Measurements from ENCODE around the gene PROKR1. TPM values are rescaled to one million over a fixed set of nuclear protein-coding genes. Genes with fewer than 3 reads are reported as not detected.
"Not testable (repeated sequence)": the region's sequence is repeated elsewhere in the genome, so short reads cannot be mapped to it uniquely, and the experiment has no call there.

Gene PROKR1
- total RNA-seq = not detected in 2 replicates

GRCh38 chr2:68643011-68643873 is at the start of gene PROKR1:
TSS of gene PROKR1 (plus strand) at chr2:68643579. CDS start at chr2:68645822, 2,243 bp downstream.
- peak in 1 of 2 donors; percentile 22 for DNase-seq (ENCODE audit: low read depth in 2 of 2)

DNA sequence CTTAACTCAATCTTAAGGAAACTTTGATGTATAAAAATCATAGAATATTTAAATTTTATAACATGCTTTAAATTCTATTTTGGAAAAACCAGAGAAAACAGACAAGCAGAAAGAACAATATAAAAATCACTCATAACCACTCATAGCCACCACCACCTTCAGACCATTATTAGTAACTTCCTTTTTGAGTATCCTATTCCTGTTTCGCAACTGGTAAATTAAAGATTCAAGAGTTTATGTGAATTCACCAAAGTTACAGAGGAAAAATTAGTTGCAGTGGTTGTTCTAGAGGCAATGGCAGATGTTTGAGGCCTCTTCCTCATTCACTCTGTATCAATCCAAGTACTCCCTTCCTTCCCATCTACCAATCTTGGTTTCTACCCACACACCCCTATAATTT is 49.3 kb upstream of the PROKR1 start:
- DNase-seq (ENCODE audit: low read depth in 2 of 2) = peak in 1 of 2 donors; percentile 53

DNA sequence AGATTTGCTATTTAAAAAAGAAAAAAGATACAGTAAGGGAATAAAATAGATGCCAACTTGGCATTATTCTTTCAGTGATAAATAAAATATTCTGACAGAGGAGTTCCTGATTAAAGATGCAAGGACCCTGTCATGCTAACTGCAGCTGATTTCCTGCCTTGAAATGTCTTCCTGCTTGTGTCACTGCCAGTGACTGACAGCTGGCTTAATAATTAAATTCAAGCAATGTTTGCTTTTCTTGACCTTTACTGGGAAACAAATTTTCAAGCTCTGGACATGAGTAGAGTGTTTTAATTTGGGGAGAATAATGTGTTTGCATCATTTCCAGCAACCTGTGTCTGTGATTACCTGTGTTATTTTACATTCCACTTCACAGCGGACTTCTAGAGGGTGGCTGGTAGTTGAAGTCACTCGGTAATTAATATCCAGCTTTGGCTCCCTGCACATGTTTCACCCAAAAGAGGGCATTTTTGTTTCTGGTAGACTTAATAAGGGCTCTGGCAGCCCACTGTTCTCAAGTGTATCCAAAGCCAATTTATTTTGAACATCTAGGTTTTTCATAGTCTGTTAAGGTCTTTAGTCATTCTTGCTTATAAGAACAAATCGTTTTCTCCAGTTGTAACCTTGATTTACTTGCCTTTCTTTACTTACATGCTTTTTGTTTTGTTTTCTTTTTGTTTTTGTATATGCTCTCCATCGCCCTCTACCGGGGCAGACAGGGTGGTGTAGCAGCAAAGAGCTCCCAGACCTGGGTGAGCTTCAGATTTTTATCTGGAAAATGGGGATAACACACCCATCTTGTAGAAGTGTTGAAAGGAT is 48.5 kb upstream of the PROKR1 start:
- peak; percentile 47 to 61 for DNase-seq (ENCODE audit: low read depth in 2 of 2)

DNA sequence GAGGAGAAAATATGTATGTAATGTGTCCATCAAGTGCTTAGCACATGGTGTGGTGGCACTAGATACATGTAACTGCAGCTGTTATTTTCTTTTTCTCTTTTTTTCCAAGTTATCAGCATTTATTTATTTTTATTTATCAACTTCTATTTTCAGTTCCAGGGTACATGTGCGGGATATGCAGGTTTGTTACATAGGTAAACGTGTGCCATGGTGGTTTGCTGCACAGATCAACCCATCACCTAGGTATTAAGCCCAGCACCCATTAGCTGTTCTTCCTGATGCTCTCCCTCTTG is 47.9 kb upstream of the PROKR1 start:
- DNase-seq (ENCODE audit: low read depth in 2 of 2) = not testable (repeated sequence)

- not testable (repeated sequence) for DNase-seq (ENCODE audit: low read depth in 2 of 2)
Measured at GRCh38 chr2:68600495-68600894, 42.9 kb upstream of the PROKR1 start.

GRCh38 chr2:68603059-68603458 is 40.3 kb upstream of the PROKR1 start:
- DNase-seq (ENCODE audit: low read depth in 2 of 2) = no peak

DNA sequence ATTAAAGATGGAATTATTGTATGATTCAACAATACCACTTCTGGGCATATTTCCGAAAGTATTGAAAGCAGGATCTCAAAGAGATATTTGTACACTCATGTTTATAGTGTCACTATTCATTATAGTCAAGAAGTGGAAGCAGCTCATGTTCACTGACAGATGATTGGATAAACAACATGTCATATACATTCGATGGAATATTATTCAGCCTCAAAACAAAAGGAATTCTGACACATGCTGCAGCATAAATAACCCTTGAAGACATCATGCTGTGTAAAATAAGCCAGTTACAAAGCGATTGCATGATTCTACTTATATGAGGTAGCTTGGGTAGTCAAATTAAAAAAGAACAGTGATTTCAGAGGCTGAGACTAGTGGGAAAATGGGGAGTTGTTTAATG is 39.3 kb upstream of the PROKR1 start:
- DNase-seq (ENCODE audit: low read depth in 2 of 2) = no peak

DNA sequence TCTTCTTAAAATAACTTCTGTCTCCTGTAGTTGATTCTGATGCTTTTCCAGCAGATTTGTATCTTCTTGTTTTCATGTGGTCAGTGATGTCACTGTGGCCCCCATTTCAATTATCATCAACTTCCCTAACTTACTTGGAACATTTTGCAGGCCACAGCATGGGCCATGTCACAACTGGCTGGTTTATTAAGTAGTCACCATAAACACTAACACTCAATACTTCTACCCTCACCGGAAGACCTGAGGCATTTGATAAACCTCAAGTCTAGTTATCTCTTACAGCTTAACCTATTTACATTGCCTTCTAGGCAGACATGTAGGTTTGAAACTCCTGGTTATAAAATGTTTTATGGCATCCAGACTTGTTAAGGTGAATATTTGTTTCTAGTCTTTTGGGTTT is 37.4 kb upstream of the PROKR1 start:
- no peak for DNase-seq (ENCODE audit: low read depth in 2 of 2)

- DNase-seq (ENCODE audit: low read depth in 2 of 2) = no peak
Measured at GRCh38 chr2:68606759-68607158, 36.6 kb upstream of the PROKR1 start.

DNA sequence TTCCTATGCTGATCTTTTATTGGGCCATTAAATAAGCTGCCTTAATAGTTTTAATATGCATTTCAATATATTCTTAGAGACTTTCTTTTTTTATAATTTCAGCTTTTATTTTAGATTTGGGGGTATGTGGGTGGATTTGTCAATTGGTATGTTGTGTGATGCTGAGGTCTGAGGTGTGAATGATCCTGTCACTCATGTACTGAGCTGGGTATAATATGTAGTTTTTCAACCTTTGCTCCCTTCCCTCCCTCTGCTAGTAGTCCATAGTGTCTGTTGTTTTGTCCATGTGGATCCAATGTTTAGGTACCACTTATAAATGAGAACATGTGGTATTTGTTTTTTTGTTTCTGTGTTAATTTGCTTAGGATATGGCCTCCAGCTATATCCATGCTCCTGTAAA is 35.5 kb upstream of the PROKR1 start:
- no peak for DNase-seq (ENCODE audit: low read depth in 2 of 2)

DNA sequence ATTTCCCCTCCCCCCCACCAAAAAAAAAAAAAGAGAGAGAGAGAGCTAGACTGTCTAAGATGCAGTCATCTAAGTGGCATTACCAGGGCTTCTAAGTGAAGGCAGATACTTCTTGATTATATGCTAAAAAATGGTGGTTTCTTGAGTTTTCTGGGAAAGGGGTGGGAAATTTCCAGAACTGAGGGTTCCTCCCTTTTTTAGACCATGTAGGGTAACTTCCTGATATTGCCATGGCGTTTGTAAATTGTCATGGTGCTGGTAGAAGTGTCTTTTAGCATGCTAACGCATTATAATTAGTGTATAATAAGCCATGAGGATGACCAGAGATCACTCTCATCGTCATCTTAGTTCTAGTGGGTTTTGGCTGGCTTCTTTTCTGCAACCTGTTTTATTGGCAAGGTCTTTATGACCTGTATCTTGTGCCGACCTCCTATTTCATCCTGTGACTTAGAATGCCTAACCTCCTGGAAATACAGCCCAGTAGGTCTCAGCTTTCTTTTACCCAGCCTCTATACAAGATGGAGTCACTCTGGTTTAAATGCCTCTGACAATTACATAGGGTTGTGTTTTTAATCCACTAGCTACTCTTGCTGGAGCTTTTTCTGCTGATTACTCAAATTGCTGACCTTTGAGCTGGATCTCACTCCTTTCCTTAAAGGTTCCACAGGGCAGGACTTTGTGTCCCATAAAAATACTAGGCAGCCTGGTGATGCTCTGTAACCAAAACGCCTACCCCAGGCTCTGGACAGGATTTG is 30.4 kb upstream of the PROKR1 start:
- no peak for DNase-seq (ENCODE audit: low read depth in 2 of 2)

- DNase-seq (ENCODE audit: low read depth in 2 of 2) = no peak
Measured at GRCh38 chr2:68620772-68621171, 22.6 kb upstream of the PROKR1 start.

DNA sequence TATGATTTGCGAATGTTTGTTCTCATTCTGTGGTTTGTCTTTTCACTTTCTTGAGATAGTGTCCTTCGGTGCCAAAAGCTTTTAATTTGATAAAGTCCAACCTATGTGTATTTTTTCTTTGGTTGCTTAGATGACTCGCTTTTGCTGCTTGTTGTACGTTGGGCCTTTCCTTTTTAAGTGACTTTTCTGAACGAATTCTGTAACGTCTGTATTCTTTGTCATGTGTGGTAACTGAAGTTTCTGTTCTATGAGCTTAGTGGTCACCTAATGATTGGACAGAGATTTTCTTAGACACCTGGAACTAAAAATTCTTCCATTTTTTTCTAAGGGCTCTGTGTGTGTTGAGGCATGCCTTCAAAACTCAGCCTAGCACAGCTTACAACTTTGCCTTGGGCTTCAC is 19.6 kb upstream of the PROKR1 start:
- DNase-seq (ENCODE audit: low read depth in 2 of 2) = no peak

GRCh38 chr2:68627615-68628014 is 15.8 kb upstream of the PROKR1 start:
- no peak for DNase-seq (ENCODE audit: low read depth in 2 of 2)

DNA sequence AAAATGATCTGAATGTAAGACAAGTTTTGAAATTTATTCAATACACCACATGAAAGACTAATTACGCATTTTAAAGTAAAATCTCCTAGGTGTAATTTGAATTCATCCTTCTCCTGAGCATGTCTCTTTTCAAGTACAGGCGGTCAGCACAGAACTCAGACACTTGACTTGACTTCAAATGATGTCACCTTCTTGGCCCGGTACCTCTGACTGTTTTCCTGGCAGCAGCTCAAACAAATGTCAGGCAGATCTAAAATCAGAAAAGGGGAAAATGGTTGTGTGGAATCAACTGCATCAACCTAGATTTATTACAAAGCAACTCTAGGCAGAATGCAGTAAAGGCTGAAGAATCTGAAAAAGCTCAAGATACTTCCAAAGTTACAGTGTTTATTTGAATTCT is 11.4 kb upstream of the PROKR1 start:
- peak in 1 of 2 donors; percentile 52 for DNase-seq (ENCODE audit: low read depth in 2 of 2)

DNA sequence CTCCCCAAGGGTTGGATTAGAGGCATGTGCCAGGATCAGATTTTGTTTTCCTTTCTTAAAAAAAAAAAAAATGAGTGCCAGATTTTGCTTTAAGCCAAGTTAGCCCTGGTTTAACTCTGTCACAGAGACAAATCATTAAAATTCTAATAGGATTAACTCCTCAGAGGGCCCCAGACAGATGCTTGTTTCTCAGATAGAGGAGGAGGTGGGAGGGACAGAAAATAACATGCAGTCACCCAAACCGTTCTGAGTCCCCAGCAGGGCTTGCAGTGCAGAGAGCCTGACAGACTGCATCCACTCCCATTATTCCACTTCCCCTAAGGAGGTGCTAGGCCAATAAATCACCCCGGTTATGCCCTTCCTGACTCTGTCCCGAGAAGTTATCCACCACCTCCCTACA is 6.3 kb upstream of the PROKR1 start:
- DNase-seq (ENCODE audit: low read depth in 2 of 2) = no peak

- DNase-seq (ENCODE audit: low read depth in 2 of 2) = no peak
Measured at GRCh38 chr2:68643874-68644485, 601 bp downstream of the PROKR1 start.

- no peak for DNase-seq (ENCODE audit: low read depth in 2 of 2)
Measured at GRCh38 chr2:68645523-68645922, 2.1 kb downstream of the PROKR1 start.

- DNase-seq (ENCODE audit: low read depth in 2 of 2) = peak in 1 of 2 donors; percentile 17
Measured at GRCh38 chr2:68646303-68646702, 2.9 kb downstream of the PROKR1 start.

DNA sequence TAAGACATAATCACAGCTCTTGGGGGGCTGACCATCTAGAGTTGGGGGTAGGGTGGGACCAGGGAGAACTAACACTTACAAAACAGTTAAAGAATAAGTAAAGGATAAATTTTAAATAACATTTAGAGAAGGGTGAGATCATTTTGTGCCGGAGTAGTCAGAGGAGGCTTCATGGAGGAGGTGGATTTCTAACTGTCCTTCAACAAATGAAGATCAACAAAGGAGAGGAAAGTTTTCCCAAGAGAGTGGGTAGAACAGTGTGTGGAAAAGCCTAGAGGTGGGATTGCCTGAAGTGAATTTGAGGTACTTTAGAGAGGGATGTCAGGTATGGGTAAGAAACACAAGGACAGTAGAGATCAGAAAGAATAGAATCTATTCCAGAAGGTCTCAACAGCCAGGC is 7.3 kb downstream of the PROKR1 start:
- no peak for DNase-seq (ENCODE audit: low read depth in 2 of 2)

DNA sequence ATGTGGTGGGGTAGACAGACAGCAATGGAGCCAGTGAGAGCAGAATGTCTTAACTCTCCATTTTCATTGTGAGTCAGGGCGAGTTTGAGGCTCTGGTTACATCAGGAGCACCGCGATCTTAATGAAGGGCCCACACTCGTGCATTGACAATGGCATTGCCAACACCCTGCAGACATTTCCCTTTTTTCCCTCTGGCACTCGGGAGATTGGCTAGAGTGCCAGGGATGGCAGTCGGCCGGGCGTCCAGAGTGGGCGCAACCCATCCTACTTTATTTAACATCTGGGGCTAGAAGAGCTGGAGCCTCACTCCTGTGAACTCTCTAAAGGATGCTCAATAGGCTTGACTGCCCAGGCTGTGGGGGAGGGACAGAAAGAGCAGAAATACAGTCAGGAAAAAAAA is 9.7 kb downstream of the PROKR1 start:
- DNase-seq (ENCODE audit: low read depth in 2 of 2) = no peak

- peak; percentile 64 to 91 for DNase-seq (ENCODE audit: low read depth in 2 of 2)
Measured at GRCh38 chr2:68653538-68653982, 10.2 kb downstream of the PROKR1 start.

Measured in lung microvascular endothelial cell (primary cell).